HG02588 (cell line): ENCODE measurements around the gene OR10C1.

Experiments used
- ATAC-seq: cut with Tn5 transposase; IDR thresholded peaks from one replicate; pipeline ENCODE4 v1.9.1; 2021; ENCODE audit warnings: mild to moderate bottlenecking, moderate library complexity; ENCODE audit not compliant: unreplicated experiment

OR10C1 gene

GRCh38 chr6:29474996-29475395 lies 35.9 kb downstream of the OR10C1 start:
- no peak for ATAC-seq

GRCh38 chr6:29477923-29478450 lies 38.9 kb downstream of the OR10C1 start:
- no peak for ATAC-seq

GRCh38 chr6:29478740-29479139 lies 39.6 kb downstream of the OR10C1 start:
- no peak for ATAC-seq

- no peak for ATAC-seq
Observed at GRCh38 chr6:29479560-29479959, 40.5 kb downstream of the OR10C1 start.

- ATAC-seq, result no peak
Observed at GRCh38 chr6:29483186-29483585, 44.1 kb downstream of the OR10C1 start.

- ATAC-seq, result no peak
Observed at GRCh38 chr6:29483735-29484134, 44.6 kb downstream of the OR10C1 start.

- no peak for ATAC-seq
Observed at GRCh38 chr6:29486577-29486976, 47.5 kb downstream of the OR10C1 start.

- ATAC-seq, result no peak
Observed at GRCh38 chr6:29487131-29487530, 48.0 kb downstream of the OR10C1 start.

- ATAC-seq, result no peak
Observed at GRCh38 chr6:29487660-29488059, 48.6 kb downstream of the OR10C1 start, which contains the start of gene MAS1L. TSS of gene MAS1L (minus strand) at chr6:29487956. CDS start at chr6:29487902, 54 bp downstream.

GRCh38 chr6:29488874-29489273 lies 49.8 kb downstream of the OR10C1 start:
- no peak for ATAC-seq

- no peak for ATAC-seq
Observed at GRCh38 chr6:29489286-29489685, 50.2 kb downstream of the OR10C1 start.

- no peak for ATAC-seq
Observed at GRCh38 chr6:29490055-29490454, 50.9 kb downstream of the OR10C1 start.

- ATAC-seq, result no peak
Observed at GRCh38 chr6:29490552-29490951, 51.4 kb downstream of the OR10C1 start.
